T-helper 17 cell (primary cell): ENCODE results near the gene STXBP6. TPM values are rescaled to one million over a fixed set of nuclear protein-coding genes. Genes with fewer than 3 reads are reported as not detected.
"Not testable (repeated sequence)": the region's sequence is repeated elsewhere in the genome, so short reads cannot be mapped to it uniquely, and the experiment has no call there.

Experiments
- ATAC-seq: fragments of 150-1000 bp; cut with Tn5 transposase; 2 replicates; pipeline ENCODE4 v1.10.0; 2021; ENCODE audit warnings: mild to moderate bottlenecking, moderate library complexity
- DNase-seq, 3 donors: peaks; one replicate each; pipeline versions ENCODE4 v3.0.0 to v3.0.0-alpha.2; 2020 to 2021
- H3K9me3 ChIP-seq: one replicate; pipeline ENCODE4 v1.7.0; 2013; ENCODE audit warnings: low read length, mild to moderate bottlenecking; ENCODE audit not compliant: control insufficient read depth, poor library complexity, severe bottlenecking
- H3K27ac Mint-ChIP-seq: one replicate; pipeline ENCODE4 v1.8.0; 2022; ENCODE audit warnings: mild to moderate bottlenecking, moderate library complexity, mixed read lengths
- H3K27me3 Mint-ChIP-seq: one replicate; pipeline ENCODE4 v1.8.0; 2022; ENCODE audit warnings: mixed read lengths
- H3K36me3 Mint-ChIP-seq: one replicate; pipeline ENCODE4 v1.8.0; 2022; ENCODE audit warnings: low read depth, mixed read lengths
- H3K4me1 Mint-ChIP-seq: one replicate; pipeline ENCODE4 v1.8.0; 2022; ENCODE audit warnings: mild to moderate bottlenecking, mixed read lengths
- H3K4me3 Mint-ChIP-seq: one replicate; pipeline ENCODE4 v1.8.0; 2022; ENCODE audit warnings: mild to moderate bottlenecking, moderate library complexity, mixed read lengths
- total RNA-seq, 4 donors: library from RNA in 2 of 4; stranded (reverse) in 2 of 4; gene quantifications; one replicate each; pipeline ENCODE4 v1.2.3 and lab custom pipeline; 2022 to 2026

The STXBP6 gene
- total RNA-seq, 2 donors from 2014 or later: not detected

- H3K27ac Mint-ChIP-seq: no peak overlapping the region
- ATAC-seq (no peak), DNase-seq (no peak)
- peaks cover 1% of the 10 kb centered on the region for H3K9me3 ChIP-seq
- H3K36me3 Mint-ChIP-seq: no peaks in the 10 kb centered on the region
- no peak overlapping the region for H3K4me3 Mint-ChIP-seq
- H3K27me3 Mint-ChIP-seq: no peaks in the 10 kb centered on the region
- H3K4me1 Mint-ChIP-seq: no peaks in the 10 kb centered on the region
Observed at GRCh38 chr14:24941719-24942118, 108.2 kb downstream of the STXBP6 start.

GRCh38 chr14:24940213-24940783 lies 109.6 kb downstream of the STXBP6 start:
- H3K9me3 ChIP-seq: no peaks in the 10 kb centered on the region
- H3K4me3 Mint-ChIP-seq: no peak overlapping the region
- no peaks in the 10 kb centered on the region for H3K4me1 Mint-ChIP-seq
- ATAC-seq: no peak
- no peak for DNase-seq
- no peak overlapping the region for H3K27ac Mint-ChIP-seq
- H3K36me3 Mint-ChIP-seq: no peaks in the 10 kb centered on the region
- H3K27me3 Mint-ChIP-seq: no peaks in the 10 kb centered on the region

- no peaks in the 10 kb centered on the region for H3K4me1 Mint-ChIP-seq
- no peak for ATAC-seq
- DNase-seq: no peak
Observed at GRCh38 chr14:24938593-24938992, 111.4 kb downstream of the STXBP6 start.

DNA sequence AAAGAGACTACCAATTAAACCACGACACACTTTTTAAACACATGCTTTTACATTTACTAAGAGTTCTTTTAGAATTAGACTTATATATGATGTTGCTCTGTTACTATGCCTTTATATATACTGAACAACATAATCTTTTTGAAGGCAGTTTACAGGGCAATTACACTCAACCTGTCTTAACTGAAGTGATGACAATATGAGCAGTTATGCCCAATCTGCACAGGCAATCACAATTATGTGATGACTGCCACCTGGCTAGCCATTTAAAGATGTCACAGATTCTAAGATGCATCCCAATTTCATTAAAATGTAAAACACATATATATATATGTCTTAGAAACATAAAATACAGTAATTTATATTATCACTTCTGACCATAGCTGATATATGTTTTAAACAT lies 112.6 kb downstream of the STXBP6 start:
- no peaks in the 10 kb centered on the region for H3K9me3 ChIP-seq
- Mint-ChIP-seq H3K27ac (no peak overlapping the region), H3K4me3 (no peak overlapping the region), H3K36me3 (peaks cover 3% of the 10 kb centered on the region), H3K27me3 (peaks cover 8% of the 10 kb centered on the region), H3K4me1 (no peaks in the 10 kb centered on the region)
- no peak for ATAC-seq
- no peak for DNase-seq

More at GRCh38 chr14:24938593-24938992, 111.4 kb downstream of the STXBP6 start:
- no peaks in the 10 kb centered on the region for H3K36me3 Mint-ChIP-seq
- no peaks in the 10 kb centered on the region for H3K27me3 Mint-ChIP-seq
- H3K27ac Mint-ChIP-seq: no peak overlapping the region
- no peaks in the 10 kb centered on the region for H3K9me3 ChIP-seq
- H3K4me3 Mint-ChIP-seq: no peak overlapping the region

DNA sequence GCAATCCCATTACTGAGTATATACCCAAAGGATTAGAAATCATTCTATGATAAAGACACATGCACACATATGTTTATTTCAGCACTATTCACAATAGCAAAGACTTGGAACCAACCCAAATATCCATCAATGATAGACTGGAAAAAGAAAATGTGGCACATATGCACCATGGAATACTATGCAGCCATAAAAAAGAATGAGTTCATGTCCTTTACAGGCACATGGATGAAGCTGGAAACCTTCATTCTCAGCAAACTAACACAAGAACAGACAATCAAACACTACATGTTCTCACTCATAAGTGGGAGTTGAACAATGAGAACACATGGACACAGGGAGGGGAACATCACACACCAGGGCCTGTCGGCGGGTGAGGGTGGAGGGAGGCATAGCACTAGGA lies 113.2 kb downstream of the STXBP6 start:
- ATAC-seq, H3K27me3 Mint-ChIP-seq, DNase-seq, H3K27ac Mint-ChIP-seq, H3K4me1 Mint-ChIP-seq, H3K36me3 Mint-ChIP-seq, H3K4me3 Mint-ChIP-seq, H3K9me3 ChIP-seq: not testable (repeated sequence)

DNA sequence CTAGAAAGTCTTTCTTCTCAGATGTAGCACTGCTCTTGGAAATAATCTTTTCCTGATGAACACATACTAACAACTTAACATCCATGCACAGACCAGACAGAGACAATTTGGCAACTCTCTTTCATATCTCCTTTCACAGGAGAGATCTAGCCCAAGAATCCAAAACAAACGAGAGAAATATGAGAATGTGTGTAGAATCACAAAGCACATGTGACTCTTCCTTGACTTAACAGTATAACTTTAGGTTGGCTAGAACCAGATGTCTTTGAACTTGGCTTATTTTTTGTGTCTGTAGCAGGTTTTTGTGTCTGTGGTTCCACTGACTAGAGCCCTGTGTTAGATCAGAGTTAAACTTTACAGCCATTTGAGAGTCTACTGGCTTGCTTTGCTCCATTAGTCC lies 114.2 kb downstream of the STXBP6 start:
- DNase-seq (no peak), ATAC-seq (no peak)
- Mint-ChIP-seq H3K4me3 (no peak overlapping the region), H3K27me3 (peaks cover 13% of the 10 kb centered on the region), H3K4me1 (no peaks in the 10 kb centered on the region), H3K27ac (no peak overlapping the region), H3K36me3 (peaks cover 3% of the 10 kb centered on the region)
- H3K9me3 ChIP-seq: no peaks in the 10 kb centered on the region

DNA sequence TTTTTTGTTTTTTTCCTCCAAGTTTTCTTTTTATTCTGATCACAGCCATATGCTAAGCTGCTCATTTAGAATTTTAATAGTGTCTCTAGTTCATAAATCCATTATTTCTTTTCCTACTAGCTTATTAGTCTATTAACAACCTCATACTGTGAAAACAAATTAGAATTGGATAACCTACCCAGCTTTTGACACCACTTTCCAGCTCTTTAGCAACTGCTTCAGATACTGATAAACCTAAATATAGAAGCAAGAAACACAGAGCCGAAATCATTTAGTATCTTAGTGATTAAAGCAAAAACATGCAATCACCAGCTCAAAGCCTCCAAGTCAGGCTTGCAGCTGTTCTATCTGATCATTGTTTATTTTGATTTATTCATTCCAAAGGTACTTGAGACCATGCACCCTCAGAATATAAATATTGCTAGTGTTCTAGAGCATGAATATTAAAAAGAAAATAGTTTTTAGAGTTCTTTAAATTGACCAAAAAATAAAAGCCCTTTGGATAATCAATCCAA lies 121.5 kb downstream of the STXBP6 start:
- Mint-ChIP-seq H3K27ac (no peak overlapping the region), H3K27me3 (peaks cover 46% of the 10 kb centered on the region), H3K36me3 (peaks cover 3% of the 10 kb centered on the region), H3K4me3 (no peak overlapping the region), H3K4me1 (no peaks in the 10 kb centered on the region)
- no peaks in the 10 kb centered on the region for H3K9me3 ChIP-seq
- ATAC-seq (no peak), DNase-seq (no peak)

DNA sequence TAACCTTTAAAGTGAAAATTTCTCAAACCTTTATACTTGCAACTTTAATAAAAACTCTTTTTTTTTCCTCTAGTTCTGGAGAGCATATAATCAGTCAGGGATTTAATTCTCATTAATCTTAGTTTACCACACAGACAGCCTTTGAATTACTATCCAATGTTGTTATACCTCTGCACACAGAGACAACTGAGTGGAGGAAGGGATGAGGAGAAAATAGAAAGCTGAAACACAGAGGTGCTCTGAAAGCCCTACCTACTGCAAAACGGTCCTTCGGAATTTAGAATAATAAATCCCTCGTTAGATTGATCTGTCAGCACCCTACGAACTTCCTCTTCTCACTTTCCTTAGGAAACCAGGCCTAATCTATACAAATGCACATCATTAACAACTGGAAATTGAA lies 122.1 kb downstream of the STXBP6 start:
- no peak overlapping the region for H3K27ac Mint-ChIP-seq
- H3K4me1 Mint-ChIP-seq: no peaks in the 10 kb centered on the region
- peaks cover 42% of the 10 kb centered on the region for H3K27me3 Mint-ChIP-seq
- no peak overlapping the region for H3K4me3 Mint-ChIP-seq
- DNase-seq: no peak
- H3K36me3 Mint-ChIP-seq: peaks cover 3% of the 10 kb centered on the region
- H3K9me3 ChIP-seq: no peaks in the 10 kb centered on the region
- ATAC-seq: no peak

- DNase-seq (no peak), ATAC-seq (no peak)
- H3K9me3 ChIP-seq: no peaks in the 10 kb centered on the region
- no peaks in the 10 kb centered on the region for H3K4me1 Mint-ChIP-seq
- no peaks in the 10 kb centered on the region for H3K36me3 Mint-ChIP-seq
- peaks cover 34% of the 10 kb centered on the region for H3K27me3 Mint-ChIP-seq
- H3K27ac Mint-ChIP-seq: no peak overlapping the region
- no peak overlapping the region for H3K4me3 Mint-ChIP-seq
Observed at GRCh38 chr14:24925771-24926374, 124.1 kb downstream of the STXBP6 start.

DNA sequence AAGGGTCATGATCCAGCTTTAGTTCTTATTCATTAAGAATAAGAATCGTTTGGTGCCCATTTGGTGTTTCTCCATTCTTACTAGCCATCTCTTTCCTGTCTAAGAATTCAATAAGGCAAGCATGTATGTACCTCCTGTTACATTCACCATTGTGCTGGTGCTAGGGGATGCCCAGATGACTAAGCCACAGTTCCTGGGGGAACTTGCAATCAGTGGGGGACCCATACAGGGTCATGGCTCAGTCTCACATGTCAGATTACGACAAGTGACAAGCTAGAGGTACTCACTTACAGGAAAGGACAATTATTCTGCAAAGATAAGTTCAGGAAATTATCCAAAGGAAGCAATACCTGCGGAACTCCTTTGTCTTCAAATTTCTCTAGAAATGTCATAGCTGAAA lies 125.4 kb downstream of the STXBP6 start:
- no peak for DNase-seq
- Mint-ChIP-seq H3K4me3 (no peak overlapping the region), H3K36me3 (no peaks in the 10 kb centered on the region), H3K27ac (no peak overlapping the region), H3K4me1 (peaks cover 2% of the 10 kb centered on the region), H3K27me3 (peaks cover 32% of the 10 kb centered on the region)
- ATAC-seq: no peak
- H3K9me3 ChIP-seq: no peaks in the 10 kb centered on the region

DNA sequence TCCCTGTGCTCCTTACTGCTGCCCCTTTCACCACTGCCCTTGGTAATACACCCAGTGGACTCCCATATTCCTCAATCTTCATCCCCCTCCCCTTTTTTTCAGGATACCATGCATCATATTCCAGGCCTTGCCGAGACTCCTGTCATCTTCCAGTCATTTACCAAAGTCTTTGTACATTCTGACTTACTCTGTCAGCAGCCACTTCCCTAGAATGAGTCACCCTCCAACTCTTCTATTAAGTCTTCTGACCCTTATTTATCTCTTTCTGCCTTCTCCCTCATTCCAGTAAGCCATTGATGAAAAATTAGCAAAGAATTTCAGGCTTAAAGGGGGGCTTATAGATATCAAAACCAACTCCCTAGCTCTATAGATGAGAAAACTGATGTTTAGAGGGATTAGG lies 128.0 kb downstream of the STXBP6 start:
- no peaks in the 10 kb centered on the region for H3K9me3 ChIP-seq
- DNase-seq (no peak), ATAC-seq (no peak)
- Mint-ChIP-seq H3K36me3 (no peaks in the 10 kb centered on the region), H3K27ac (no peak overlapping the region), H3K27me3 (peaks cover 37% of the 10 kb centered on the region), H3K4me1 (peaks cover 2% of the 10 kb centered on the region), H3K4me3 (no peak overlapping the region)

- H3K27ac Mint-ChIP-seq: no peak overlapping the region
- H3K9me3 ChIP-seq: no peaks in the 10 kb centered on the region
- DNase-seq (no peak), ATAC-seq (no peak)
- no peaks in the 10 kb centered on the region for H3K36me3 Mint-ChIP-seq
- H3K27me3 Mint-ChIP-seq: peaks cover 50% of the 10 kb centered on the region
- H3K4me1 Mint-ChIP-seq: peaks cover 2% of the 10 kb centered on the region
- H3K4me3 Mint-ChIP-seq: no peak overlapping the region
Observed at GRCh38 chr14:24920265-24921075, 129.5 kb downstream of the STXBP6 start.

DNA sequence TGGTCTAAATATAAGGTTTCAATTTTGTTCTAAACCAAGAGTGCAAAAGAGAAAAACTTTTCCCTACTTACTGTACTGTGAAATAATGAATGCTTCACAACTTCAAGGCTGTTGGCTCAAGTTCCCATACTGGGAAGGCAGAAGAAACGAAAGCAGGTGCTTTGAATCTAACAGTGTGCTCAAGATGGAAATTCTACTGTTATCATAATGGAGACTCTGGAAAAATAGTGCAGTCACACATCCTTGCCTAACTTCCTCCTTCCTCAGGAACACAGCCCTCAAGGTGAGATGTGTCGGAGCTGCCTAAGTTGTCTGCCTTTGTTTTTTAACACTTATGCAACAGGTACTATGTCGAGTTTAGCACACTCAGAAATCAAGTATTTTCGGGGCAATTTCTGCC lies 131.1 kb downstream of the STXBP6 start:
- ATAC-seq (no peak), DNase-seq (no peak)
- peaks cover 50% of the 10 kb centered on the region for H3K27me3 Mint-ChIP-seq
- H3K27ac Mint-ChIP-seq: no peak overlapping the region
- H3K4me1 Mint-ChIP-seq: peaks cover 2% of the 10 kb centered on the region
- no peaks in the 10 kb centered on the region for H3K36me3 Mint-ChIP-seq
- H3K4me3 Mint-ChIP-seq: no peak overlapping the region
- H3K9me3 ChIP-seq: no peaks in the 10 kb centered on the region
